ENCODE results near the gene DDX46. TPM values are rescaled to one million over a fixed set of nuclear protein-coding genes. Genes with fewer than 3 reads are reported as not detected.

Gene DDX46
- polyA plus RNA-seq, 2 donors, result 16.2 TPM

DNA sequence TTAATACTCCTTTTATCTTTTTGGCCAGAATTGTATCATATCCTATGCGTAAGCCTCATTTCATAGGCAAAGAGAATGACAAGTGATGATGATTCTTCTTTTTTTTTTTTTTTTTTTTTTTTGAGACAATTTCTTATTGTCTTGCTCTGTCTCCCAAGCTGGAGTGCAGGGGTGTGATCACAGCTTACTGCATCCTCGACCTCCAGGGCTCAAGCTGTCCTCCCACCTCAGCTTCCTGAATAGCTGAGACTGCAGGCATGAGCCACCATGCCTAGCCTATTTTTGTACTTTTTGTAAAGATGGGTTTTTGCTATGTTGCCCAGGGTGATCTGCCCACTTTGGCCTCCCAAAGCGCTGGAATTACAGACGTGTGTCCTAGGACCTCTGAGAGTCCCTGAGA, 45.2 kb downstream of the DDX46 start:
- WGBS, 2 donors, result 88% methylated on average over 4 of the region's 4 CpGs
- Histone ChIP-seq H3K4me1 (ENCODE audit: control insufficient read depth in 2 of 2, insufficient read depth in 2 of 2, low read length in 1 of 2) (no peaks in the 10 kb centered on the region), H3K4me3 (ENCODE audit: low read depth in 1 of 2, low read length in 2 of 2) (no peak overlapping the region), H3K27ac (ENCODE audit: low read depth in 2 of 2, low read length in 1 of 2) (no peak overlapping the region), H3K9me3 (ENCODE audit: control insufficient read depth in 2 of 2, insufficient read depth in 1 of 2, low read depth in 1 of 2, low read length in 1 of 2) (no peaks in the 10 kb centered on the region), H3K27me3 (ENCODE audit: control insufficient read depth in 1 of 2, insufficient read depth in 2 of 2, low read length in 2 of 2) (no peaks in the 10 kb centered on the region), H3K36me3 (ENCODE audit: control insufficient read depth in 2 of 2, insufficient read depth in 2 of 2, low read length in 1 of 2) (peaks cover 0 to 4% of the 10 kb centered on the region in 2 donors)

GRCh38 chr5:134813407-134813806, 54.8 kb downstream of the DDX46 start:
- H3K4me1 ChIP-seq (ENCODE audit: control insufficient read depth in 2 of 2, insufficient read depth in 2 of 2, low read length in 1 of 2), result no peaks in the 10 kb centered on the region
- WGBS, 2 donors, result 81 to 94% methylated on average over 2 of the region's 2 CpGs
- no peaks in the 10 kb centered on the region for H3K27me3 ChIP-seq (ENCODE audit: control insufficient read depth in 1 of 2, insufficient read depth in 2 of 2, low read length in 2 of 2)
- peaks cover 2 to 3% of the 10 kb centered on the region in 2 donors for H3K36me3 ChIP-seq (ENCODE audit: control insufficient read depth in 2 of 2, insufficient read depth in 2 of 2, low read length in 1 of 2)
- H3K4me3 ChIP-seq (ENCODE audit: low read depth in 1 of 2, low read length in 2 of 2), result no peak overlapping the region
- no peaks in the 10 kb centered on the region for H3K9me3 ChIP-seq (ENCODE audit: control insufficient read depth in 2 of 2, insufficient read depth in 1 of 2, low read depth in 1 of 2, low read length in 1 of 2)
- H3K27ac ChIP-seq (ENCODE audit: low read depth in 2 of 2, low read length in 1 of 2), result no peak overlapping the region

DNA sequence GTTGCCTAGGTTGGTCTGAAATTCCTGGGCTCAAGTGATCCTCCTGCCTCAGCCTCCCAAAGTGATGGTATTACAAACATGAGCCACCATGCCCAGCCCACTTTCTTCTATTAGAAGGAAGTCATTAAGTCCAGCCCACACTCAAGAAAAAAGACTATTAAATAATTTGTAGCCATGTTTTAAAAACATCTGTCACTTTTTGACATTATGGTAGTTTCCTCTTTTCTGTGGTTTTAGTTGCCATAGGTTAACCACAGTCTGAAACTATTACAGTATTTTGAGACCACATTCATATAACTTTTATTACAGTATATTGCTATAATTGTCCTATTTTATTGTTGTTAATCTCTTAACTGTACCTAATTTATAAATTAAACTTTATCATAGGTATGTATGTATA, 55.2 kb downstream of the DDX46 start:
- H3K9me3 ChIP-seq (ENCODE audit: control insufficient read depth in 2 of 2, insufficient read depth in 1 of 2, low read depth in 1 of 2, low read length in 1 of 2), result no peaks in the 10 kb centered on the region
- H3K27me3 ChIP-seq (ENCODE audit: control insufficient read depth in 1 of 2, insufficient read depth in 2 of 2, low read length in 2 of 2), result no peaks in the 10 kb centered on the region
- peaks cover 2 to 3% of the 10 kb centered on the region in 2 donors for H3K36me3 ChIP-seq (ENCODE audit: control insufficient read depth in 2 of 2, insufficient read depth in 2 of 2, low read length in 1 of 2)
- no peak overlapping the region for H3K4me3 ChIP-seq (ENCODE audit: low read depth in 1 of 2, low read length in 2 of 2)
- H3K4me1 ChIP-seq (ENCODE audit: control insufficient read depth in 2 of 2, insufficient read depth in 2 of 2, low read length in 1 of 2), result no peaks in the 10 kb centered on the region
- H3K27ac ChIP-seq (ENCODE audit: low read depth in 2 of 2, low read length in 1 of 2), result no peak overlapping the region

DNA sequence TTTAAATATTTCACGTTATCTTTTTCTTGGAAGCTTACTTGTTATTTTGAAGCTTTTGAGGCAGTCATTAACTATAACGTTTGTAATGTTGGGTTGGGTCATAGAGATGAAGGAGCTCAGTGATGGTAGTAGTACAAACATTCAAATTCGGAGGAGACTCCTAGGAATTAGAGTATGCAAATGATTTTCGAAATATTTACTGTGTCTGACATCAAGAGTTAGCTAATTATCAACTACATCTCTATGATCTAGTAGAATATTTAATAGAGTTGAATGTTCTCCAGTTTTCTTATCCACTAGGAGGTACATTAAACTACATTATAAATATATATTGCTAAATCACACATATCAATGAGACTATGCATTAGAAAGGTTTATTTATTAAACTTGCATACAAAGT, 58.4 kb downstream of the DDX46 start:
- WGBS, 2 donors, result 84 to 93% methylated on average over 4 of the region's 4 CpGs
- no peaks in the 10 kb centered on the region for H3K27me3 ChIP-seq (ENCODE audit: control insufficient read depth in 1 of 2, insufficient read depth in 2 of 2, low read length in 2 of 2)
- no peaks in the 10 kb centered on the region for H3K9me3 ChIP-seq (ENCODE audit: control insufficient read depth in 2 of 2, insufficient read depth in 1 of 2, low read depth in 1 of 2, low read length in 1 of 2)
- no peak overlapping the region for H3K4me3 ChIP-seq (ENCODE audit: low read depth in 1 of 2, low read length in 2 of 2)
- H3K4me1 ChIP-seq (ENCODE audit: control insufficient read depth in 2 of 2, insufficient read depth in 2 of 2, low read length in 1 of 2), result no peaks in the 10 kb centered on the region
- peaks cover 2 to 13% of the 10 kb centered on the region in 2 donors for H3K36me3 ChIP-seq (ENCODE audit: control insufficient read depth in 2 of 2, insufficient read depth in 2 of 2, low read length in 1 of 2)
- H3K27ac ChIP-seq (ENCODE audit: low read depth in 2 of 2, low read length in 1 of 2), result no peak overlapping the region

DNA sequence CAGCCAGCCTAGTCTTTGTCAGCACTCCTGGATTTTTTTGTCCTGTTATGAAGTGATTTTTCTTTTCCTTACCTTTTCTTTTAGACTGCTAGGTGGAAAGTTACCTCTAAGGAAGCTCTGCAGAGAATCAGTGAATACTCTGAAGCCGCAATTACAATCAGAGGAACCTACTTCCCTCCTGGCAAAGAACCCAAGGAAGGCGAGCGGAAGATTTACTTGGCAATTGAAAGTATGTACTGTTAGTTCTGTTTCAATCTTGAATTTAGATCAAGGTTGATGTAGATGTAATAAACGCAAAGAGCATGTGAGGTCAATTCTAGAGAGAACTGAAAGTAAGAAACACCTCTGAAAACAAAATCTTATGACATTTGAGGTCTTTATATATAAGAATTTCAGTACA, 60.2 kb downstream of the DDX46 start:
- 89 to 93% methylated on average over 4 of the region's 4 CpGs for WGBS, 2 donors
- Histone ChIP-seq H3K36me3 (ENCODE audit: control insufficient read depth in 2 of 2, insufficient read depth in 2 of 2, low read length in 1 of 2) (peaks cover 2 to 13% of the 10 kb centered on the region in 2 donors), H3K4me1 (ENCODE audit: control insufficient read depth in 2 of 2, insufficient read depth in 2 of 2, low read length in 1 of 2) (no peaks in the 10 kb centered on the region), H3K9me3 (ENCODE audit: control insufficient read depth in 2 of 2, insufficient read depth in 1 of 2, low read depth in 1 of 2, low read length in 1 of 2) (no peaks in the 10 kb centered on the region), H3K27ac (ENCODE audit: low read depth in 2 of 2, low read length in 1 of 2) (no peak overlapping the region), H3K4me3 (ENCODE audit: low read depth in 1 of 2, low read length in 2 of 2) (no peak overlapping the region), H3K27me3 (ENCODE audit: control insufficient read depth in 1 of 2, insufficient read depth in 2 of 2, low read length in 2 of 2) (no peaks in the 10 kb centered on the region)

DNA sequence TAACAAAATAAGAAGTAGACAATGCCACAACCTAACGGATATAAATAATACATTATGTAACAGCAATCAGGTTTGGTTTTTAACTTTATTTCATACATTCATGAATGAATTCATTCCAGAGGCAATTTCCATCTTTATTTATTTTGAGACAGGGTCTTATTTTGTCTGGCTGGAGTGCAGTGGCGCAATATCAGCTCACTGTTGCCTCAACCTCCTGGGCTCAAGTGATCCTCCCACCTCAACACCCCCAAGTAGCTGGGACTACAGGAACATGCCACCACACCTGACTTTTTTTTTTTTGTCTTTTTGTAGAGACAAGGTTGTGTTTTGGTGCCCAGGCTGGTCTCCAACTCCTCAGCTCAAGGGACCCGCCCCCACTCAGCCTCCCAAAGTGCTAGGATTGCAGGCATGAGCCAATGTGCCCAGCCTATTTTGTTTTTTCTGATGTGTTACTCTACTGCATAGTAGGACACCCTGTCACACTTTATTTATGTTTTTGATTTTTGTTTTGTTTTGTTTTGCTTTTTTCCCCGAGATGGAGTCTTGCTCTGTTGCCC, 60.9 kb downstream of the DDX46 start:
- Histone ChIP-seq H3K36me3 (ENCODE audit: control insufficient read depth in 2 of 2, insufficient read depth in 2 of 2, low read length in 1 of 2) (peaks cover 2 to 12% of the 10 kb centered on the region in 2 donors), H3K27me3 (ENCODE audit: control insufficient read depth in 1 of 2, insufficient read depth in 2 of 2, low read length in 2 of 2) (no peaks in the 10 kb centered on the region), H3K9me3 (ENCODE audit: control insufficient read depth in 2 of 2, insufficient read depth in 1 of 2, low read depth in 1 of 2, low read length in 1 of 2) (no peaks in the 10 kb centered on the region), H3K4me3 (ENCODE audit: low read depth in 1 of 2, low read length in 2 of 2) (no peak overlapping the region), H3K4me1 (ENCODE audit: control insufficient read depth in 2 of 2, insufficient read depth in 2 of 2, low read length in 1 of 2) (no peaks in the 10 kb centered on the region), H3K27ac (ENCODE audit: low read depth in 2 of 2, low read length in 1 of 2) (no peak overlapping the region)
- 90 to 92% methylated on average over 4 of the region's 4 CpGs for WGBS, 2 donors

DNA sequence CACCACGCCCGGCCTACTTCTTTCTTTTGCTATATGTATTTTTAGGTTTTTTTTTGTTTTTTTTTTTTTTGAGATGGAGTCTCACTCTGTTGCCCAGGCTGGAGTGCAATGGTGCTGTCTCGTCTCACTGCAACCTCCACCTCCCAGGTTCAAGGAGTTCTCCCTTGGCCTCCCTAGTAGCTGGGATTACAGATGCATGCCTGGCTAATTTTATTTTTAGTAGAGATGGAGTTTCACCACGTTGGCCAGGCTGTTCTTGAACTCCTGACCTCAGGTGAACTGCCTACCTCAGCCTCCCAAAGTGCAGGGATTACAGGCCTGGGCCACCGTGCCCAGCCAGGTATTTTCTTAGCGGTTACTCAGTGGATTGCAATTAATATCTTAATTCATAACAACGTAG, 63.3 kb downstream of the DDX46 start:
- Histone ChIP-seq H3K27ac (ENCODE audit: low read depth in 2 of 2, low read length in 1 of 2) (no peak overlapping the region), H3K4me1 (ENCODE audit: control insufficient read depth in 2 of 2, insufficient read depth in 2 of 2, low read length in 1 of 2) (no peaks in the 10 kb centered on the region), H3K27me3 (ENCODE audit: control insufficient read depth in 1 of 2, insufficient read depth in 2 of 2, low read length in 2 of 2) (no peaks in the 10 kb centered on the region), H3K4me3 (ENCODE audit: low read depth in 1 of 2, low read length in 2 of 2) (no peak overlapping the region), H3K9me3 (ENCODE audit: control insufficient read depth in 2 of 2, insufficient read depth in 1 of 2, low read depth in 1 of 2, low read length in 1 of 2) (no peaks in the 10 kb centered on the region), H3K36me3 (ENCODE audit: control insufficient read depth in 2 of 2, insufficient read depth in 2 of 2, low read length in 1 of 2) (peaks cover 0 to 11% of the 10 kb centered on the region in 2 donors)
- 85 to 91% methylated on average over 7 of the region's 7 CpGs for WGBS, 2 donors

- Histone ChIP-seq H3K27me3 (ENCODE audit: control insufficient read depth in 1 of 2, insufficient read depth in 2 of 2, low read length in 2 of 2) (no peaks in the 10 kb centered on the region), H3K4me3 (ENCODE audit: low read depth in 1 of 2, low read length in 2 of 2) (no peak overlapping the region), H3K4me1 (ENCODE audit: control insufficient read depth in 2 of 2, insufficient read depth in 2 of 2, low read length in 1 of 2) (no peaks in the 10 kb centered on the region), H3K9me3 (ENCODE audit: control insufficient read depth in 2 of 2, insufficient read depth in 1 of 2, low read depth in 1 of 2, low read length in 1 of 2) (no peaks in the 10 kb centered on the region), H3K27ac (ENCODE audit: low read depth in 2 of 2, low read length in 1 of 2) (no peak overlapping the region), H3K36me3 (ENCODE audit: control insufficient read depth in 2 of 2, insufficient read depth in 2 of 2, low read length in 1 of 2) (peaks cover 0 to 6% of the 10 kb centered on the region in 2 donors)
- 96% methylated on average over 1 of the region's 1 CpG for WGBS, 2 donors
Measured at GRCh38 chr5:134824681-134825080, 66.1 kb downstream of the DDX46 start.

GRCh38 chr5:134825212-134825611, 66.6 kb downstream of the DDX46 start:
- H3K9me3 ChIP-seq (ENCODE audit: control insufficient read depth in 2 of 2, insufficient read depth in 1 of 2, low read depth in 1 of 2, low read length in 1 of 2), result no peaks in the 10 kb centered on the region

GRCh38 chr5:134833340-134834032, 74.9 kb downstream of the DDX46 start:
- H3K36me3 ChIP-seq (ENCODE audit: control insufficient read depth in 2 of 2, insufficient read depth in 2 of 2, low read length in 1 of 2), result no peaks in the 10 kb centered on the region
- H3K9me3 ChIP-seq (ENCODE audit: control insufficient read depth in 2 of 2, insufficient read depth in 1 of 2, low read depth in 1 of 2, low read length in 1 of 2), result no peaks in the 10 kb centered on the region
- WGBS, 2 donors, result 78 to 83% methylated on average over 3 of the region's 3 CpGs
- H3K4me1 ChIP-seq (ENCODE audit: control insufficient read depth in 2 of 2, insufficient read depth in 2 of 2, low read length in 1 of 2), result no peaks in the 10 kb centered on the region
- no peak overlapping the region for H3K4me3 ChIP-seq (ENCODE audit: low read depth in 1 of 2, low read length in 2 of 2)
- no peak overlapping the region for H3K27ac ChIP-seq (ENCODE audit: low read depth in 2 of 2, low read length in 1 of 2)
- no peaks in the 10 kb centered on the region for H3K27me3 ChIP-seq (ENCODE audit: control insufficient read depth in 1 of 2, insufficient read depth in 2 of 2, low read length in 2 of 2)

More at GRCh38 chr5:134825212-134825611, 66.6 kb downstream of the DDX46 start:
- H3K4me1 ChIP-seq (ENCODE audit: control insufficient read depth in 2 of 2, insufficient read depth in 2 of 2, low read length in 1 of 2), result no peaks in the 10 kb centered on the region
- H3K27me3 ChIP-seq (ENCODE audit: control insufficient read depth in 1 of 2, insufficient read depth in 2 of 2, low read length in 2 of 2), result no peaks in the 10 kb centered on the region
- no peak overlapping the region for H3K4me3 ChIP-seq (ENCODE audit: low read depth in 1 of 2, low read length in 2 of 2)
- WGBS, 2 donors, result 90 to 92% methylated on average over 7 of the region's 7 CpGs
- H3K27ac ChIP-seq (ENCODE audit: low read depth in 2 of 2, low read length in 1 of 2), result no peak overlapping the region
- H3K36me3 ChIP-seq (ENCODE audit: control insufficient read depth in 2 of 2, insufficient read depth in 2 of 2, low read length in 1 of 2), result peaks cover 0 to 4% of the 10 kb centered on the region in 2 donors
